Kidney (tissue), 22 donors: ENCODE data around the gene CCDC71. TPM values are rescaled to one million over a fixed set of nuclear protein-coding genes. Genes with fewer than 3 reads are reported as not detected.

Experiments
- DNase-seq, 5 donors: peaks; one replicate each; pipeline ENCODE4 v3.0.0-alpha.2; 2013 to 2020
- FAIRE-seq: peaks from 2 replicates; lab custom pipeline; 2012; peaks lifted over from hg19 to GRCh38; lab: Jason Lieb, UNC
- H3K27ac ChIP-seq, 2 donors: one replicate each; pipeline ENCODE4 v1.7.0; 2013; ENCODE audit warnings: low read depth in 2 of 2, low read length in 2 of 2, inconsistent platforms in 1 of 2
- H3K27me3 ChIP-seq: one replicate; pipeline ENCODE4 v1.7.1; 2013; ENCODE audit warnings: low read length, inconsistent platforms; ENCODE audit not compliant: control insufficient read depth, insufficient read depth
- H3K36me3 ChIP-seq, 3 donors: one replicate each; pipeline versions ENCODE4 v1.7.0 to v1.7.1; 2013; ENCODE audit warnings: low read length in 3 of 3, control low read depth in 1 of 3, inconsistent platforms in 1 of 3; ENCODE audit not compliant: insufficient read depth in 3 of 3, control insufficient read depth in 2 of 3
- H3K4me1 ChIP-seq, 3 donors: one replicate each; pipeline versions ENCODE4 v1.7.0 to v1.7.1; 2013; ENCODE audit warnings: low read length in 3 of 3, inconsistent platforms in 1 of 3, low read depth in 1 of 3; ENCODE audit not compliant: control insufficient read depth in 2 of 3, insufficient read depth in 2 of 3
- H3K4me3 ChIP-seq, 3 donors: one replicate each; pipeline versions ENCODE4 v1.7.0 to v1.8.1; 2013; ENCODE audit warnings: low read length in 3 of 3, control low read depth in 1 of 3, inconsistent platforms in 1 of 3
- H3K9ac ChIP-seq, 3 donors: one replicate each; pipeline versions ENCODE4 v1.7.0 to v1.7.1; 2013; ENCODE audit warnings: low read length in 3 of 3, control low read depth in 1 of 3, inconsistent platforms in 1 of 3
- H3K9me3 ChIP-seq, 3 donors: one replicate each; pipeline versions ENCODE4 v1.7.0 to v1.7.1; 2013; ENCODE audit warnings: low read length in 3 of 3, control low read depth in 1 of 3, inconsistent platforms in 1 of 3; ENCODE audit not compliant: control insufficient read depth in 2 of 3, insufficient read depth in 1 of 3
- CTCF ChIP-seq: IDR thresholded peaks from 3 replicates; pipeline ENCODE4 v1.5.1; 2012; ENCODE audit warnings: mild to moderate bottlenecking, moderate library complexity, borderline replicate concordance; ENCODE audit not compliant: insufficient read depth; ENCODE audit errors: extremely low read depth
- intact Hi-C: fragments of 100-400 bp; cut with DNase I; formaldehyde crosslinking; loops from one replicate; pipeline ENCODE4 v1.11.1; 2022
- long read RNA-seq, 10 donors: library from polyadenylated mRNA in 1 of 10; unstranded in 1 of 10; transcript quantifications; one replicate each; pipeline ENCODE4 v2.0.0 and lab custom pipeline, GENCODE V29; 2021 to 2026
- polyA plus RNA-seq: library from polyadenylated mRNA; stranded (reverse); fragments of 350-450 nt; fragmentation: Illumina TruSeq; extraction: RNeasy Lipid Tissue Mini Kit (QIAGEN cat#74804); gene quantifications from one replicate; pipeline ENCODE4 v1.2.3, GENCODE V29; 2014; ENCODE audit warnings: low read depth, low replicate concordance; ENCODE audit not compliant: insufficient read depth
- total RNA-seq: library from RNA; stranded (reverse); fragmentation: NEBNext Ultra II Directional; extraction: Animal tissue kit (Norgen Biotek cat#: 25700); gene quantifications from one replicate; pipeline ENCODE4 v1.2.1, GENCODE V29; 2021
- donor health status: control.
- donor health status: control.
- donor health status: control.
- donor health status: control.
- donor health status: control.
- donor health status: DM: yes; HTN: yes; CAD: no.
- donor health status: Normal renal cell carcinoma (clear cell type).

The CCDC71 gene
- total RNA-seq (27.6 TPM), polyA plus RNA-seq (21.0 TPM)
- long read RNA-seq, donor 1, transcript CCDC71-201 (2 exons, 1,781 nt), result major isoform, 15 of 15 reads
- long read RNA-seq, donor 1, partial matches to known transcripts, result 0 of 15 reads
- long read RNA-seq, donor 1, other reads (novel, unspliced or antisense), result 0 of 15 reads
- long read RNA-seq, donor 2, transcript CCDC71-201 (2 exons, 1,781 nt), result major isoform, 10 of 10 reads
- long read RNA-seq, donor 2, partial matches to known transcripts, result 0 of 10 reads
- long read RNA-seq, donor 2, other reads (novel, unspliced or antisense), result 0 of 10 reads
- long read RNA-seq, donor 3, transcript CCDC71-201 (2 exons, 1,781 nt), result major isoform, 16 of 16 reads
- long read RNA-seq, donor 3, partial matches to known transcripts, result 0 of 16 reads
- long read RNA-seq, donor 3, other reads (novel, unspliced or antisense), result 0 of 16 reads
- long read RNA-seq, donor 4, transcript CCDC71-201 (2 exons, 1,781 nt), result major isoform, 16 of 16 reads
- long read RNA-seq, donor 4, partial matches to known transcripts, result 0 of 16 reads
- long read RNA-seq, donor 4, other reads (novel, unspliced or antisense), result 0 of 16 reads
- long read RNA-seq, donor 5, partial matches to known transcripts, result 0 of 1 reads
- long read RNA-seq, donor 5, other reads (novel, unspliced or antisense), result 0 of 1 reads
- long read RNA-seq, donor 6, partial matches to known transcripts, result 6 of 10 reads
- long read RNA-seq, donor 6, other reads (novel, unspliced or antisense), result 0 of 10 reads
- long read RNA-seq, donor 7, partial matches to known transcripts, result 0 of 2 reads
- long read RNA-seq, donor 7, other reads (novel, unspliced or antisense), result 2 of 2 reads
- long read RNA-seq, donor 8, transcript CCDC71-201 (2 exons, 1,781 nt), result major isoform, 13 of 13 reads
- long read RNA-seq, donor 8, partial matches to known transcripts, result 0 of 13 reads
- long read RNA-seq, donor 8, other reads (novel, unspliced or antisense), result 0 of 13 reads
- long read RNA-seq, donor 9, transcript CCDC71-201 (2 exons, 1,781 nt), result major isoform, 7 of 7 reads
- long read RNA-seq, donor 9, partial matches to known transcripts, result 0 of 7 reads
- long read RNA-seq, donor 9, other reads (novel, unspliced or antisense), result 0 of 7 reads
- long read RNA-seq, donor 10, transcript CCDC71-201 (2 exons, 1,781 nt), result major isoform, 17 of 17 reads
- long read RNA-seq, donor 10, partial matches to known transcripts, result 0 of 17 reads
- long read RNA-seq, donor 10, other reads (novel, unspliced or antisense), result 0 of 17 reads

DNA sequence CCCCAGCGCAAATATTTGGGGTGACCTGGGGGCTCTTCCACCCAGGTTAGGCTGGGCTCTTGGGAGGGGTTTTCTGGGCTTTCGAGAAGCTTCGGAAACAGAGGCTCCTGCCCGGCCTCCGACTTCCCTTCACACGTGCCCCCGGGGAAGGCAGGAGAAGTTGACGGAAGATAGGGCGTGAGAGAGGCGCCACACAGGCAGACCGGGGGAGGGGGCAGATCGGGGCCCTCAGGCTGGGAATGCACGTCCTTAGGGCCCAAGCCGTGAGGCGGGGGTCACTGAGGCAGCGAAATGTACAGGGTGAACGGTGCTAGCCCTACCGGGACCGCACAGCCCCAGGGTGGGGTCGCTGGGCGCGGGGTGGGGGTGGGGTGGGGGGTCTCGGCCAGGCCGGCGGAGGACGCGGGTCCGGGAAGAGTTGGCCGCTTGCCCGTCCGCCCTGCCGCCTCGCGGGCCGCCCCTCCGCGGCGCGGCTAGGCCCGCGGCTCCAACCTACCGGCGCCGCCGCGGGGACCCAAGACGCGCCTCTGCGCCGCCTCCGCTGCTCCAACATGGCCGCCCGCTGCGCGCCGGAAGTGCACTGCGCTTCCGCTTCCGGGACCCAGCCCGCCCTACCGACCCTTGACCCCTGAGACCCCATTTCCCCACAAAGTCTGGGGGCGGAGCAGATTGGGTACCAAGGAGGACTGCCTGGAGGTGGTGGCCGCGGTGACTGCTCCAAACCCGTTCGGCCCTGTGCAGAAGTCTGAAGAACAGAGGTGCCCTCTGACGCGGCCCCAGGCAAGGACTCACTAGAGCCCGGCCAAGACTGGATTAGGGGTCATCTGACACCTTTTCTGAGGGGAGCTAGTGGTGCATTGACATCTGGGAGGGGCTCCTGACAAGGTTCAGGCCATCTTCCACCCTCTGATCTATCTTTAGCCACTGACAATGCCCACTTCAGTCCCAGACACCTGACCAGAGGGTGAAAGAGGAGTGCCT lies at the start of gene CCDC71:
TSS of gene CCDC71 (minus strand) at position 561 of the 981 bp plus-strand sequence. CDS start 2,123 bp downstream, outside the sequence.
- H3K4me3 ChIP-seq, result peak within 1 kb of the TSS; percentile 68 to 89 (median 83)
- peak within 1 kb of the TSS; percentile 72 to 86 for H3K27ac ChIP-seq
- peaks cover 0 to 22% (median 22%) of the 10 kb centered on the region in 3 donors for H3K4me1 ChIP-seq
- intact Hi-C loops, result no loop called here
- no peak for FAIRE-seq
- peak; percentile 76 to 93 (median 89) for DNase-seq
- H3K9me3 ChIP-seq, result no peaks in the 10 kb centered on the region
- peak within 1 kb of the TSS; percentile 45 to 85 (median 58) for H3K9ac ChIP-seq
- H3K36me3 ChIP-seq, result peaks cover 0 to 8% (median 7%) of the 10 kb centered on the region in 3 donors
- no peaks in the 10 kb centered on the region for H3K27me3 ChIP-seq
- no peak for TF ChIP-seq CTCF

DNA sequence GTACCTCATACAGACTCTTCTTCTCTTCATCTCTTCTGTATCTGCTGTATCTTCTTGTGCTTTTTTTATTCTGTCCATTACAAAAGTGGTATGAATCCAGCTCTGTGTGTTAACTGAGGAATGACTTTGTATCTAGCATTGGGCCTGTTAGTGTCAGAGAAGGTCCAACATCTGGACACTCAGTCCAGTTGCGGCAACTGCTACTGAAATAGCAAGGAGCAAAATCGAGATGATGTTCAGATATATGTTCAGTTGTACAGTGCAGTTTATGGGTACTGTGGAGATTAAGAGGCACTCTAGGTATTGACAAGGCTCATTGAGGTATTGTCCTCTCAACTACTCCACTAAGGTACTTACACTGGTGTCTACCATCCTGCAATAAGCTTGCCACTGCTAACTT lies 47.9 kb upstream of the CCDC71 start:
- intact Hi-C loops, result no loop called here
- no peak overlapping the region for H3K9ac ChIP-seq
- TF ChIP-seq CTCF, result no peak
- H3K27ac ChIP-seq, result no peak overlapping the region
- no peak for DNase-seq
- no peak for FAIRE-seq
- H3K9me3 ChIP-seq, result no peaks in the 10 kb centered on the region
- no peaks in the 10 kb centered on the region for H3K27me3 ChIP-seq
- peaks cover 0 to 3% (median 0%) of the 10 kb centered on the region in 3 donors for H3K4me1 ChIP-seq
- H3K36me3 ChIP-seq, result no peaks in the 10 kb centered on the region
- no peak overlapping the region for H3K4me3 ChIP-seq

DNA sequence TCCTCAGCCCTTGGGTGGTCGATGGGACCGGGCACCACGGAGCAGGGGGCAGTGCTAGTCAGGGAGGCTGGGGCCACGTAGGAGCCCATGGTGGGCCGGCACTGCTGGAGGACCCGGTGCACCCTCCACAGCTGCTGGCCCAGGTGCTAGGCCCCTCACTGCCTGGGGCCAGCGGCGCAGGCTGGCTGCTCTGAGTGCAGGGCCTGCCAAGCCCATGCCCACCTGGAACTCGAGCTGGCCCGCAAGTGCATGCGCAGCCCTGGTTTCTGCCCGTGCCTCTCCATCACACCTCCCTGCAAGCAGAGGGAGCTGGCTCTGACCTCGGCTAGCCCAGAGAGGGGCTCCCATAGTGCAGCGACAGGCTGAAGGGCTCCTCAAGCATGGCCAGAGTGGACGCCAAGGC lies 47.4 kb upstream of the CCDC71 start:
- no peak overlapping the region for H3K27ac ChIP-seq
- no peaks in the 10 kb centered on the region for H3K9me3 ChIP-seq
- H3K27me3 ChIP-seq, result no peaks in the 10 kb centered on the region
- no peaks in the 10 kb centered on the region for H3K36me3 ChIP-seq
- DNase-seq (peak in 1 of 5 donors; percentile 67), FAIRE-seq (no peak)
- H3K4me1 ChIP-seq, result peaks cover 0 to 3% (median 0%) of the 10 kb centered on the region in 3 donors
- no peak overlapping the region for H3K4me3 ChIP-seq
- intact Hi-C loops, result no loop called here
- TF ChIP-seq CTCF, result no peak
- H3K9ac ChIP-seq, result no peak overlapping the region
